ENCODE results near the gene ZNF557. TPM values are rescaled to one million over a fixed set of nuclear protein-coding genes. Genes with fewer than 3 reads are reported as not detected.

The ZNF557 gene
- total RNA-seq, 4 donors from 2014 or later, result 3.7 to 10.1 (median 6.8) TPM

DNA sequence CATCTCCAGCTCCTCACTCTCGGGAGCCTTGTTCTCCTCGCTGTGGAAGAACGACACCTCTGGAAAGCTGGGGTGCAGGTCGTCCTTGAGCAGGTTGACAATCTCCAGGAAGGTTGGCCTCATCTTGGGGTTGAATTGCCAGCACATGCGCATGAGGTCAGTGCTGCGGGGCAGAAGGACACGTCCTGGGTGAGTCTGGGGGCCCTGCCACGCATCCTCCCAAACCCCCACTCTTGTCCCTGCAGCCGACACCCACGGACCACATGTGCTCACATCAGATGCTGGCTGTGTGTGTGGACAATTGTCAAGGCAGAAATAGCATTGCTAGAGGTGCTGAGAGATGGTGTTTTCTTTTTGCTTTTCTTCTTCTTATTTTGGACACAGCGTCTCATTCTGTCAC, 47.7 kb downstream of the ZNF557 start:
- Histone ChIP-seq H3K27ac (no peak overlapping the region), H3K27me3 (no peaks in the 10 kb centered on the region), H3K4me1 (no peaks in the 10 kb centered on the region), H3K36me3 (peaks cover 0 to 67% (median 0%) of the 10 kb centered on the region in 3 donors), H3K9me3 (no peaks in the 10 kb centered on the region), H3K4me3 (no peak overlapping the region)
- no peak for DNase-seq
- 82 to 98% methylated on average over 6 of the region's 11 CpGs for WGBS, 2 donors
- intact Hi-C loops (cut with DNase I), result no loop called here
- no peak for TF ChIP-seq POLR2A (IDR thresholded peaks at IDR 0.05)
- TF ChIP-seq, protein P1, sequence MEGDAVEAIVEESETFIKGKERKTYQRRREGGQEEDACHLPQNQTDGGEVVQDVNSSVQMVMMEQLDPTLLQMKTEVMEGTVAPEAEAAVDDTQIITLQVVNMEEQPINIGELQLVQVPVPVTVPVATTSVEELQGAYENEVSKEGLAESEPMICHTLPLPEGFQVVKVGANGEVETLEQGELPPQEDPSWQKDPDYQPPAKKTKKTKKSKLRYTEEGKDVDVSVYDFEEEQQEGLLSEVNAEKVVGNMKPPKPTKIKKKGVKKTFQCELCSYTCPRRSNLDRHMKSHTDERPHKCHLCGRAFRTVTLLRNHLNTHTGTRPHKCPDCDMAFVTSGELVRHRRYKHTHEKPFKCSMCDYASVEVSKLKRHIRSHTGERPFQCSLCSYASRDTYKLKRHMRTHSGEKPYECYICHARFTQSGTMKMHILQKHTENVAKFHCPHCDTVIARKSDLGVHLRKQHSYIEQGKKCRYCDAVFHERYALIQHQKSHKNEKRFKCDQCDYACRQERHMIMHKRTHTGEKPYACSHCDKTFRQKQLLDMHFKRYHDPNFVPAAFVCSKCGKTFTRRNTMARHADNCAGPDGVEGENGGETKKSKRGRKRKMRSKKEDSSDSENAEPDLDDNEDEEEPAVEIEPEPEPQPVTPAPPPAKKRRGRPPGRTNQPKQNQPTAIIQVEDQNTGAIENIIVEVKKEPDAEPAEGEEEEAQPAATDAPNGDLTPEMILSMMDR (IDR thresholded peaks at IDR 0.05), result no peak

DNA sequence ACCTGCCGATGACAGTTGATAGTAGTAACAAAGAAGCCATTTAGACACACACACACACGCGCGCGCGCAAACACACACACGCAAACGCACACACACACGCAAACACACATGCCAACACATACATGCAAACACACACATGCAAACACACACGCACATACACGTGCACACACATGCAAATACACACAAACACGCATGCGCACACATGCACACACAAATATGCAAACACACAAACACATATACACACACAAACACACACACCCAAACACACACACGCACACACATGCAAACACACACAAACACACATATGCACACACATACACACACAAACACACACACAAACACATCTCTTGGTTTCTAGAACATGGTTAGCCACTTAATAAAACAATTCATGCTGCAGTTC, 50.1 kb downstream of the ZNF557 start:
- no peak for DNase-seq
- Histone ChIP-seq H3K4me3 (no peak overlapping the region), H3K27ac (no peak overlapping the region), H3K4me1 (no peaks in the 10 kb centered on the region), H3K36me3 (peaks cover 0 to 83% (median 0%) of the 10 kb centered on the region in 3 donors), H3K9me3 (no peaks in the 10 kb centered on the region), H3K27me3 (no peaks in the 10 kb centered on the region)
- WGBS, 2 donors, result 90 to 93% methylated on average over 14 of the region's 14 CpGs
- TF ChIP-seq POLR2A (IDR thresholded peaks at IDR 0.05), result no peak
- TF ChIP-seq, protein P1 (IDR thresholded peaks at IDR 0.05), result no peak
- intact Hi-C loops (cut with DNase I), result no loop called here

DNA sequence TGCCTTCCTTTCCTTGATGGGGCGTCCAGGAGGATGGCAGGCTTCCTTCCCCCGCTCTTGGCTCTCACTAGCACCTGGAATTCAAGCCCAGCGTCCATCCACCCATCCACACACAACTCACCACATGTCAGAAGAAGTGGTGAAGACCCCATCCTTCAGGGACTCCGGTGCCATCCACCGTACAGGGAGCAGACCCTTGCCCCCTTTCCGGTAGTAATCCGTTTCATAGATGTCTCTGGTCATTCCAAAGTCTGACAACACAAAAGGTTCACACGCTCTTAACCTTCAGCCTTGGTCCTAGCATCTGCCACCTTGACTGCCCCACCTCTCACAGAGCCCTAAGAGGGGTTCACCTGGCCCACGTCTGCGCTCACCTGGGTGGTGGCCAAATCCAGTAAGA, 51.0 kb downstream of the ZNF557 start:
- no peaks in the 10 kb centered on the region for H3K27me3 ChIP-seq
- TF ChIP-seq, protein P1 (IDR thresholded peaks at IDR 0.05), result no peak
- TF ChIP-seq POLR2A (IDR thresholded peaks at IDR 0.05), result no peak
- H3K27ac ChIP-seq, result no peak overlapping the region
- no peaks in the 10 kb centered on the region for H3K4me1 ChIP-seq
- no peak overlapping the region for H3K4me3 ChIP-seq
- H3K36me3 ChIP-seq, result peaks cover 0 to 86% (median under 1%) of the 10 kb centered on the region in 3 donors
- peaks cover 0 to 4% (median 0%) of the 10 kb centered on the region in 3 donors for H3K9me3 ChIP-seq
- no peak for DNase-seq
- 96% methylated on average over 10 of the region's 10 CpGs for WGBS, 2 donors
- intact Hi-C loops (cut with DNase I), result no loop called here

DNA sequence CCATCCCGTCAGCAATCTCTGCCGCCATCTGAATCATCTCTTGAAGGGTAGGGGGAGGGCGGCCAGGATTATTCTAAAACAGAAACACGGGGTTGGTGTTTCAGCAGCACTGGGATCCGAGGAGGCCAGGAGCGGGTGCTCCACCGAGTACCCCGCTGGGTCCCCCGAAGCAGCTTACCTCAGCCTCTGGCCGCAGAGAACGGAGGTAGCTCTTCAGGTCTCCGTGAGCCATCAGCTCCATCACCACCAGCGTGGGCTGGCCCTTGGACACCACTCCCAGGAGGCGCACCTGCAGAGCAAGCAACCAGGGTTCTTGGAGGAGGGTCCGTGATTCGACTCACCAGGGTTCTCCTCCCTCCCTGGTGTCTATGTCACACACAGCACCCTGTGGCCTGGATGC, 53.2 kb downstream of the ZNF557 start:
- peaks cover 11 to 92% (median 14%) of the 10 kb centered on the region in 3 donors for H3K36me3 ChIP-seq
- no peak for DNase-seq

DNA sequence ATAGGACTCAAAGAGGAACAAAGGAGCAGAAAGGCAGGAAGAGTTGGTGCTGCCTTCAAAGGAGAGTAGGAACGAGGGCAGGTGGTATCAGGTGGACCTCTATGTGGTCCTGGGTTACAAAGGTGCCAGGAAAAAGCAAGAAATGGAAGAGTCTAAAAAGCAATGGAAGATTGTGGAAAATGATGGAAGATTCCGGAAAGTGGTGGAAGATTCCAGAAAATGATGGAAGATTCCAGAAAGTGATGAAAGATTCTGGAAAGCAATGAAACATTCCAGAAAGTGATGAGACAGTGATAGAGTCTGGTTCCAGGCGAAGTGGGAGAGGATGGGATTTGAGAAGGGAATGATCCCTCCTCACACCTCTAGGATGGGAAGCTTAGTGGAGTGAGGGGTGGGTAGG, 55.3 kb downstream of the ZNF557 start:
- WGBS, 2 donors, result 58 to 59% methylated on average over 3 of the region's 3 CpGs
- Histone ChIP-seq H3K4me1 (no peaks in the 10 kb centered on the region), H3K36me3 (peaks cover 11 to 93% (median 14%) of the 10 kb centered on the region in 3 donors), H3K9me3 (peaks cover 0 to 20% (median 13%) of the 10 kb centered on the region in 3 donors), H3K27me3 (no peaks in the 10 kb centered on the region), H3K27ac (no peak overlapping the region), H3K4me3 (no peak overlapping the region)
- TF ChIP-seq, protein P1 (IDR thresholded peaks at IDR 0.05), result no peak
- no peak for TF ChIP-seq POLR2A (IDR thresholded peaks at IDR 0.05)
- intact Hi-C loops (cut with DNase I), result no loop called here
- no peak for DNase-seq

More for the DNA sequence above, 53.2 kb downstream of the ZNF557 start:
- Histone ChIP-seq H3K27ac (no peak overlapping the region), H3K4me1 (no peaks in the 10 kb centered on the region), H3K4me3 (no peak overlapping the region), H3K9me3 (peaks cover 0 to 20% (median 13%) of the 10 kb centered on the region in 3 donors), H3K27me3 (no peaks in the 10 kb centered on the region)
- WGBS, 2 donors, result 95 to 96% methylated on average over 6 to 8 of the region's 16 CpGs
- intact Hi-C loops (cut with DNase I), result no loop called here
- TF ChIP-seq, protein P1 (IDR thresholded peaks at IDR 0.05), result no peak
- no peak for TF ChIP-seq POLR2A (IDR thresholded peaks at IDR 0.05)

Data from esophagus squamous epithelium (tissue), 5 donors.